ENCODE measurements around the gene C1QTNF8. TPM values are rescaled to one million over a fixed set of nuclear protein-coding genes. Genes with fewer than 3 reads are reported as not detected.
A peak's percentile ranks its signal among the peaks of the same experiment; 100 is the strongest.

Gene C1QTNF8
- total and polyA plus RNA-seq, 2 of the 13 experiments (the other 11 are each of a cell fraction or from before 2014, with no cell fraction given) = 0.09 TPM; not detected in 1

GRCh38 chr16:1082266-1082951 lies 13.6 kb downstream of the C1QTNF8 start (continued):
- TF ChIP-seq TFDP1 (CRISPR knock-in tag; IDR thresholded peaks at IDR 0.05; ENCODE audit: borderline replicate concordance) (peak; percentile 87), ZNF337 (CRISPR knock-in tag; IDR thresholded peaks at IDR 0.05; ENCODE audit: borderline replicate concordance, low read depth) (peak; percentile 90; the same call in 1 of the 2 replicates), SIN3B (IDR thresholded peaks at IDR 0.05; ENCODE audit: low read length) (no peak), SIX1 (CRISPR knock-in tag; IDR thresholded peaks at IDR 0.05; ENCODE audit: borderline replicate concordance) (peak; percentile 23; the same call in 1 of the 2 replicates), SMAD3 (CRISPR knock-in tag; IDR thresholded peaks at IDR 0.05) (peak; percentile 94), RCOR2 (CRISPR knock-in tag; IDR thresholded peaks at IDR 0.05) (peak; percentile 91), FOXK1 (CRISPR knock-in tag; IDR thresholded peaks at IDR 0.05; ENCODE audit: borderline replicate concordance, low read depth) (peak; percentile 75; the same call in 1 of the 2 replicates), JUNB (CRISPR knock-in tag; IDR thresholded peaks at IDR 0.05; ENCODE audit: borderline replicate concordance) (peak; percentile 83), ISX (CRISPR knock-in tag; conservative IDR thresholded peaks at IDR 0.05) (peak; percentile 43; the same call in 1 of the 2 replicates), MED13 (CRISPR knock-in tag; IDR thresholded peaks at IDR 0.05) (0 out of 2 replicates have a peak, but pooled peaks have one; percentile 74), ZSCAN30 (CRISPR knock-in tag; IDR thresholded peaks at IDR 0.05) (no peak), MIXL1 (CRISPR knock-in tag; IDR thresholded peaks at IDR 0.05) (peak; percentile 90), TBX2 (CRISPR knock-in tag; IDR thresholded peaks at IDR 0.05; ENCODE audit: borderline replicate concordance) (peak; percentile 94), ARID5B (CRISPR knock-in tag; IDR thresholded peaks at IDR 0.05) (peak; percentile 82), THAP8 (CRISPR knock-in tag; IDR thresholded peaks at IDR 0.05; ENCODE audit: borderline replicate concordance) (no peak), ZBTB8A (CRISPR knock-in tag; IDR thresholded peaks at IDR 0.05; ENCODE audit: borderline replicate concordance, low read depth) (peak; percentile 50; the same call in 1 of the 2 replicates), ZNF160 (CRISPR knock-in tag; IDR thresholded peaks at IDR 0.05) (peak; percentile 91), ZFP90 (CRISPR knock-in tag; IDR thresholded peaks at IDR 0.05; ENCODE audit: borderline replicate concordance) (no peak; the same call in none of the 2 replicates), PITX1 (CRISPR knock-in tag; IDR thresholded peaks at IDR 0.05) (peak; percentile 96), TOE1 (CRISPR knock-in tag; IDR thresholded peaks at IDR 0.05) (0 out of 2 replicates have a peak, but pooled peaks have one; percentile 34), ZNF780A (CRISPR knock-in tag; IDR thresholded peaks at IDR 0.05) (peak; percentile 90; the same call in 1 of the 2 replicates), MXD4 (CRISPR knock-in tag; IDR thresholded peaks at IDR 0.05) (peak; percentile 94; the same call in 1 of the 2 replicates), ZNF225 (CRISPR knock-in tag; IDR thresholded peaks at IDR 0.05) (peak; percentile 46; the same call in 1 of the 2 replicates), ISL2 (CRISPR knock-in tag; IDR thresholded peaks at IDR 0.05) (peak; percentile 44), PHF21A (CRISPR knock-in tag; IDR thresholded peaks at IDR 0.05) (peak; percentile 98), DPF2 (CRISPR knock-in tag; IDR thresholded peaks at IDR 0.05; ENCODE audit: borderline replicate concordance, low read depth) (peak; percentile 35; the same call in 1 of the 2 replicates)
